Endodermal cell (in vitro differentiated cells): ENCODE measurements around the gene ATXN10. TPM values are rescaled to one million over a fixed set of nuclear protein-coding genes. Genes with fewer than 3 reads are reported as not detected.

ENCODE experiments used
- DNase-seq: peaks from one replicate; pipeline ENCODE4 v3.0.0-alpha.2; 2017
- H3K27ac ChIP-seq: 2 replicates; pipeline ENCODE4 v1.5.1; 2013; ENCODE audit warnings: mild to moderate bottlenecking, low read depth, low read length, moderate library complexity
- H3K27me3 ChIP-seq: 2 replicates; pipeline ENCODE4 v1.6.1; 2013; ENCODE audit warnings: mild to moderate bottlenecking, low read length, moderate library complexity; ENCODE audit not compliant: insufficient read depth, control insufficient read depth, poor library complexity, severe bottlenecking
- H3K36me3 ChIP-seq: 2 replicates; pipeline ENCODE4 v1.7.0; 2013; ENCODE audit warnings: mild to moderate bottlenecking, low read length, moderate library complexity; ENCODE audit not compliant: control insufficient read depth, insufficient read depth
- H3K4me1 ChIP-seq: one replicate; pipeline ENCODE4 v1.7.0; 2013; ENCODE audit warnings: low read length; ENCODE audit not compliant: control insufficient read depth, insufficient read depth
- H3K4me3 ChIP-seq: 2 replicates; pipeline ENCODE4 v1.5.1; 2013; ENCODE audit warnings: mild to moderate bottlenecking, low read length, moderate library complexity
- H3K9ac ChIP-seq: 2 replicates; pipeline ENCODE4 v1.6.1; 2013; ENCODE audit warnings: mild to moderate bottlenecking, low read length, moderate library complexity; ENCODE audit not compliant: poor library complexity, severe bottlenecking; ENCODE audit errors: extremely low read depth
- H3K9me3 ChIP-seq: 2 replicates; pipeline ENCODE4 v1.6.1; 2013; ENCODE audit warnings: mild to moderate bottlenecking, low read length, moderate library complexity; ENCODE audit not compliant: control insufficient read depth
- H3K27ac Mint-ChIP-seq: 2 replicates; pipeline ENCODE4 v1.8.0; 2020; ENCODE audit warnings: mixed read lengths
- H3K27me3 Mint-ChIP-seq: 2 replicates; pipeline ENCODE4 v1.8.0; 2021; ENCODE audit warnings: mild to moderate bottlenecking, mixed read lengths; ENCODE audit not compliant: insufficient read depth
- H3K36me3 Mint-ChIP-seq: 2 replicates; pipeline ENCODE4 v1.8.0; 2020; ENCODE audit warnings: low read depth, mixed read lengths
- H3K4me1 Mint-ChIP-seq: 2 replicates; pipeline ENCODE4 v1.8.0; 2020; ENCODE audit warnings: mixed read lengths
- H3K4me3 Mint-ChIP-seq: 2 replicates; pipeline ENCODE4 v1.8.0; 2020; ENCODE audit warnings: mild to moderate bottlenecking, moderate library complexity, mixed read lengths
- H3K9me3 Mint-ChIP-seq: 2 replicates; pipeline ENCODE4 v1.8.0; 2020; ENCODE audit warnings: mild to moderate bottlenecking, mixed read lengths
- WGBS, 2 experiments: methylation state at CpG; one replicate each; pipeline versions ENCODE4 v1.1.5 to v1.1.7; 2013; ENCODE audit warnings: missing lambda C conversion rate in 2 of 2, mixed read lengths in 1 of 2; ENCODE audit not compliant: insufficient coverage in 1 of 2, insufficient read length in 1 of 2; 5-methylcytosine and 5-hydroxymethylcytosine counted together
- total RNA-seq, 2 donors: library from RNA; stranded (reverse); fragmentation: NEBNext Ultra II Directional in 1 of 2; extraction: Animal tissue kit (Norgen Biotek cat#: 25700) in 1 of 2; gene quantifications; 2 replicates in 1 of 2; 3 replicates in 1 of 2; pipeline ENCODE4 v1.2.1, GENCODE V29; 2021
- TF ChIP-seq, protein P1 (sequence below): fragments of 200-600 bp; sonication (generic); conservative IDR thresholded peaks from 2 replicates; pipeline ENCODE4 v1.5.0; 2021; ENCODE audit warnings: antibody characterized with exemption, mild to moderate bottlenecking

The ATXN10 gene
- total RNA-seq, 2 donors from 2014 or later = 223 to 266 TPM

GRCh38 chr22:45861259-45861658 lies 189.6 kb downstream of the ATXN10 start:
- Mint-ChIP-seq H3K27ac (no peak overlapping the region), H3K4me1 (peaks cover 2% of the 10 kb centered on the region), H3K4me3 (no peak overlapping the region), H3K27me3 (peaks cover 21% of the 10 kb centered on the region), H3K36me3 (peaks cover 16% of the 10 kb centered on the region), H3K9me3 (no peaks in the 10 kb centered on the region)
- H3K27ac ChIP-seq = no peak overlapping the region
- H3K4me1 ChIP-seq = no peaks in the 10 kb centered on the region
- TF ChIP-seq, protein P1, sequence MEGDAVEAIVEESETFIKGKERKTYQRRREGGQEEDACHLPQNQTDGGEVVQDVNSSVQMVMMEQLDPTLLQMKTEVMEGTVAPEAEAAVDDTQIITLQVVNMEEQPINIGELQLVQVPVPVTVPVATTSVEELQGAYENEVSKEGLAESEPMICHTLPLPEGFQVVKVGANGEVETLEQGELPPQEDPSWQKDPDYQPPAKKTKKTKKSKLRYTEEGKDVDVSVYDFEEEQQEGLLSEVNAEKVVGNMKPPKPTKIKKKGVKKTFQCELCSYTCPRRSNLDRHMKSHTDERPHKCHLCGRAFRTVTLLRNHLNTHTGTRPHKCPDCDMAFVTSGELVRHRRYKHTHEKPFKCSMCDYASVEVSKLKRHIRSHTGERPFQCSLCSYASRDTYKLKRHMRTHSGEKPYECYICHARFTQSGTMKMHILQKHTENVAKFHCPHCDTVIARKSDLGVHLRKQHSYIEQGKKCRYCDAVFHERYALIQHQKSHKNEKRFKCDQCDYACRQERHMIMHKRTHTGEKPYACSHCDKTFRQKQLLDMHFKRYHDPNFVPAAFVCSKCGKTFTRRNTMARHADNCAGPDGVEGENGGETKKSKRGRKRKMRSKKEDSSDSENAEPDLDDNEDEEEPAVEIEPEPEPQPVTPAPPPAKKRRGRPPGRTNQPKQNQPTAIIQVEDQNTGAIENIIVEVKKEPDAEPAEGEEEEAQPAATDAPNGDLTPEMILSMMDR = no peak
- peaks cover 3% of the 10 kb centered on the region for H3K36me3 ChIP-seq
- peaks cover 14% of the 10 kb centered on the region for H3K27me3 ChIP-seq
- no peak for DNase-seq
- no peak overlapping the region for H3K9ac ChIP-seq
- H3K9me3 ChIP-seq = no peaks in the 10 kb centered on the region
- 85 to 86% methylated on average over 6 to 8 of the region's 8 CpGs for WGBS, 2 experiments
- no peak overlapping the region for H3K4me3 ChIP-seq

GRCh38 chr22:45863981-45864751 lies 192.5 kb downstream of the ATXN10 start:
- Mint-ChIP-seq H3K4me3 (no peak overlapping the region), H3K36me3 (peaks cover 6% of the 10 kb centered on the region), H3K27ac (no peak overlapping the region), H3K9me3 (no peaks in the 10 kb centered on the region), H3K27me3 (peaks cover 45% of the 10 kb centered on the region), H3K4me1 (peaks cover 11% of the 10 kb centered on the region)
- Histone ChIP-seq H3K27ac (peak overlapping the region; percentile 15), H3K36me3 (no peaks in the 10 kb centered on the region), H3K4me3 (no peak overlapping the region), H3K9me3 (no peaks in the 10 kb centered on the region), H3K27me3 (peaks cover 43% of the 10 kb centered on the region), H3K9ac (no peak overlapping the region), H3K4me1 (no peaks in the 10 kb centered on the region)
- peak; percentile 95 for DNase-seq
- WGBS, 2 experiments = 66 to 67% methylated on average over 6 to 19 of the region's 19 CpGs
- TF ChIP-seq, protein P1 = peak; percentile 98

DNA sequence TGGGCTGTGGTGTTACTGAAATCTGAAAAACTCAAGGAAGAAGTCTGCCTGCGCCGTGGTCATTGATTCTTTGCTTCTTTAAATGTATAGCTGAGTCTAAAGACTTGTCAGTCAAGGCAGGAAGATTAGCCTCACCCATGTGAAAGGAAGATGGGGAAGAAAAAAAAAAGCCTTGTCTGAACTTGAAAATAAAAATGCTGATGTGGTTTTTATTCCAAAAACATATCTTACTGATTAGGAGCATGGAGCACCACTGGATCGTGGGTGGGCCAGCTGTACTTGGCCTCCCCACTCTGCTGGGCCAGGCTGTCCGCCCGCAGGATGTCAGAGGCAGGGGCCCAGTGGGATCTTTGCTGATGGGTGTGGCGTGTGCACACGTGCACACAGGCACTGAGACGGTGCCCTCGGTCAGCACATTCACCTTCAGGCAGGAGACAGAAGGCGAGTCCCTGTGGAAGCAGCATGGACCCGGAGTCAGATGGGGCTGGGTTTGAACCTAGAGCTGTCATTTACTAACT lies 193.4 kb downstream of the ATXN10 start:
- H3K9me3 ChIP-seq = no peaks in the 10 kb centered on the region
- no peak overlapping the region for H3K4me3 Mint-ChIP-seq
- H3K27ac ChIP-seq = no peak overlapping the region
- no peaks in the 10 kb centered on the region for H3K36me3 Mint-ChIP-seq
- H3K4me3 ChIP-seq = no peak overlapping the region
- no peak for DNase-seq
- H3K36me3 ChIP-seq = no peaks in the 10 kb centered on the region
- peaks cover 52% of the 10 kb centered on the region for H3K27me3 ChIP-seq
- TF ChIP-seq, protein P1 = no peak
- H3K27me3 Mint-ChIP-seq = peaks cover 53% of the 10 kb centered on the region
- no peaks in the 10 kb centered on the region for H3K4me1 ChIP-seq
- peaks cover 11% of the 10 kb centered on the region for H3K4me1 Mint-ChIP-seq
- H3K27ac Mint-ChIP-seq = no peak overlapping the region
- 93 to 94% methylated on average over 11 of the region's 11 CpGs for WGBS, 2 experiments
- H3K9me3 Mint-ChIP-seq = no peaks in the 10 kb centered on the region
- no peak overlapping the region for H3K9ac ChIP-seq
